Activated naive CD8-positive, alpha-beta T cell treated with anti-CD3 and anti-CD28 coated beads, Interleukin-2, amount 50 U/mL, for 16 hours (primary cell): ENCODE data around the gene HOXB6.

ENCODE experiments used
- DNase-seq: peaks from one replicate; pipeline ENCODE4 v3.0.0-alpha.2; 2020; ENCODE audit warnings: low read depth, low spot score

The HOXB6 gene

GRCh38 chr17:48594538-48595277, 10.1 kb downstream of the HOXB6 start:
- no peak for DNase-seq

- DNase-seq = peak; percentile 58
Measured at GRCh38 chr17:48593840-48594537, 10.8 kb downstream of the HOXB6 start.

- DNase-seq = no peak
Measured at GRCh38 chr17:48593126-48593829, 11.5 kb downstream of the HOXB6 start, which contains the start of gene HOXB5. HOXB5 (minus strand) TSS chr17:48593779; CDS start chr17:48593682, 97 bp downstream.

GRCh38 chr17:48592577-48592976, 12.2 kb downstream of the HOXB6 start:
- no peak for DNase-seq

GRCh38 chr17:48592057-48592514, 12.7 kb downstream of the HOXB6 start:
- DNase-seq = no peak

GRCh38 chr17:48591255-48592056, 13.3 kb downstream of the HOXB6 start:
- DNase-seq = no peak

- no peak for DNase-seq
Measured at GRCh38 chr17:48590607-48591161, 14.1 kb downstream of the HOXB6 start.

- DNase-seq = no peak
Measured at GRCh38 chr17:48589831-48590606, 14.8 kb downstream of the HOXB6 start, which contains the start of gene HOXB3. HOXB3 (minus strand) TSS chr17:48590241; CDS start chr17:48552474, 37,767 bp downstream.

GRCh38 chr17:48589060-48589830, 15.5 kb downstream of the HOXB6 start:
- no peak for DNase-seq

- DNase-seq = no peak
Measured at GRCh38 chr17:48588528-48588927, 16.3 kb downstream of the HOXB6 start.

GRCh38 chr17:48588074-48588415, 16.7 kb downstream of the HOXB6 start:
- no peak for DNase-seq

GRCh38 chr17:48587276-48588073, 17.3 kb downstream of the HOXB6 start:
- DNase-seq = no peak

GRCh38 chr17:48586355-48587258, 18.2 kb downstream of the HOXB6 start:
- DNase-seq = no peak

- DNase-seq = no peak
Measured at GRCh38 chr17:48584223-48584741, 20.5 kb downstream of the HOXB6 start.

- DNase-seq = no peak
Measured at GRCh38 chr17:48583708-48584222, 21.0 kb downstream of the HOXB6 start.

GRCh38 chr17:48582750-48583069, 22.1 kb downstream of the HOXB6 start:
- no peak for DNase-seq

GRCh38 chr17:48579760-48580554, 24.8 kb downstream of the HOXB6 start:
- DNase-seq = no peak
